ENCODE results near the gene DLGAP4.

Gene DLGAP4

DNA sequence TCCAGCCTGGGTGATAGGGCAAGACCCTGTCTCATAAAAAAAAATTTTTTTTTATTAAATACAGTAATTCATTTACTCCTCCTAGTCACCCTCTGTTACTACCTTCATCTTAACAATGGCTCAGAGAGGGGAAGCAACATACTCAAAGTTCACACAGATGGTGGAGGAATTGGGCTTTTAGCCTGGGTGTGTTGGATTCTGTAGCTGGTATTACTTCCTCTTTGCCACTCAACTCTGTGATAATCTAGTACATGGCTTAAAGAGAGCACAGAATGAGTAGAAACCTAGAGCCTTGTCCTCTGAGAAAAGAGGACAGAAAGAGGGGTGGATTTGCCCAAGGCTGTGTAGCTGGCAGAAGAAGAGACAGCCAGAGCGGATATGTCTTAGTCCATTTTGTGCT is 96.6 kb downstream of the DLGAP4 start:
- DNase-seq (ENCODE audit: low read depth in 2 of 3, low spot score in 2 of 3), result no peak

DNA sequence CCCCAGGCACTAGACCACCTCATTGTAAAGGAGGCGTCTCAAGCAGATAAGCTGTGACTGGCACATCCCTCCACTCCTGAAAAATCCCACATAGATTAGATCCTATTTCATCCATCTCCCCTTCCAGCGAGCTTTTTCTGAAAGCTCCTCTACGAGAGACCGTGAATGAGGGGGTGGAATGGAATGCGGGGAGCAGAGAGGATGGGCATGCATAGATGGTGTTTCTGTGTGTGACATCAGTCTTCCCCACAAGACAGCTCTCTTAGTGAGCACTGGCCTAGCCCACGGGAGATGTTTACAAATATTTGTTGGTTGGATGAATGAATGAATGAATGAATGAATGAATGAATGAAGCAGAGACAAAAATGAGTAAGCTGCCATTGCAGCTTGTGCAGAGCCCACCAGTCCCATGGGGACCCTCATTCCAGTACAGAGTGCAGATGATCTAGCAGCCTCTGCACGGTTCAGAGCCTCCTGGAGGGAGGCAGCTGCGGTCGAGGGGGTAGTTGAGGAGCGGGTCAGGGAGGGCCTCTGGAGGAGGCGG is 98.4 kb downstream of the DLGAP4 start:
- no peak for DNase-seq (ENCODE audit: low read depth in 2 of 3, low spot score in 2 of 3)

- no peak for DNase-seq (ENCODE audit: low read depth in 2 of 3, low spot score in 2 of 3)
Observed at GRCh38 chr20:36405255-36405654, 99.1 kb downstream of the DLGAP4 start.

GRCh38 chr20:36407199-36407733 is 101.1 kb downstream of the DLGAP4 start:
- no peak for DNase-seq (ENCODE audit: low read depth in 2 of 3, low spot score in 2 of 3)

- DNase-seq (ENCODE audit: low read depth in 2 of 3, low spot score in 2 of 3), result no peak
Observed at GRCh38 chr20:36408219-36408618, 102.1 kb downstream of the DLGAP4 start.

- DNase-seq (ENCODE audit: low read depth in 2 of 3, low spot score in 2 of 3), result no peak
Observed at GRCh38 chr20:36411861-36412454, 105.8 kb downstream of the DLGAP4 start.

GRCh38 chr20:36415475-36416002 is 109.4 kb downstream of the DLGAP4 start:
- no peak for DNase-seq (ENCODE audit: low read depth in 2 of 3, low spot score in 2 of 3)

GRCh38 chr20:36418711-36419110 is 112.6 kb downstream of the DLGAP4 start:
- no peak for DNase-seq (ENCODE audit: low read depth in 2 of 3, low spot score in 2 of 3)

GRCh38 chr20:36421641-36422040 is 115.5 kb downstream of the DLGAP4 start:
- DNase-seq (ENCODE audit: low read depth in 2 of 3, low spot score in 2 of 3), result no peak

GRCh38 chr20:36424314-36424713 is 118.2 kb downstream of the DLGAP4 start:
- DNase-seq (ENCODE audit: low read depth in 2 of 3, low spot score in 2 of 3), result no peak

DNA sequence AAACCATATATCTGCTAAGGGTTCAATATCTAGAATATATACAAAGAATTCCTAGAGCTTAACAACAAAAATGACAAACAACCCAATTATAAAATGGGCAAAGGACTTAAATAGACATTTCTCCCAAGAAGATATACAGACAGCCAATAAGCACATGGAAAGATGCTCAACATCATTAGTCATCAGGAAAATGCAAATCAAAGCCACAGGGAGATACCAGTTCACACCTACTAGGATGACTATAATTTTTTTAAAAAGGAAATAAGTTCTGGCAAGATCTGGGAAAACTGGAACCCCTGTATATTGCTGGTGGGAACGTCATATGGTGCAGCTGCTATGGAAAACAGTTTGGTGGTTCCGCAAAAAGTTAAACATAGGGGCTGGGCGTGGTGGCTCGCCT is 119.0 kb downstream of the DLGAP4 start:
- no peak for DNase-seq (ENCODE audit: low read depth in 2 of 3, low spot score in 2 of 3)

DNA sequence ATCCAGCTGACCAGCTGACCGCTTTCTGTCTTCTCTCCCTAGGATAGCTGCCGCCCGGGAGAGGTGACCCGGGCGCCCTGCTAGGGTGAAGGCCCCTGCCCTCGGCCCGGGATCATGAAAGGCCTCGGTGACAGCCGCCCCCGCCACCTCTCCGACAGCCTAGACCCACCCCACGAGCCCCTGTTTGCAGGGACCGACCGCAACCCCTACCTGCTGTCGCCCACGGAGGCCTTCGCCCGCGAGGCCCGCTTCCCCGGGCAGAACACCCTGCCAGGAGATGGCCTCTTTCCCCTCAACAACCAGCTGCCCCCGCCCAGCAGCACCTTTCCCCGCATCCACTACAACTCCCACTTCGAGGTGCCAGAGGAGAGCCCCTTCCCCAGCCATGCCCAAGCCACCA is 125.5 kb downstream of the DLGAP4 start:
- DNase-seq (ENCODE audit: low read depth in 2 of 3, low spot score in 2 of 3), result no peak

GRCh38 chr20:36432096-36432495 is 126.0 kb downstream of the DLGAP4 start:
- DNase-seq (ENCODE audit: low read depth in 2 of 3, low spot score in 2 of 3), result no peak

- no peak for DNase-seq (ENCODE audit: low read depth in 2 of 3, low spot score in 2 of 3)
Observed at GRCh38 chr20:36434383-36434782, 128.2 kb downstream of the DLGAP4 start.

DNA sequence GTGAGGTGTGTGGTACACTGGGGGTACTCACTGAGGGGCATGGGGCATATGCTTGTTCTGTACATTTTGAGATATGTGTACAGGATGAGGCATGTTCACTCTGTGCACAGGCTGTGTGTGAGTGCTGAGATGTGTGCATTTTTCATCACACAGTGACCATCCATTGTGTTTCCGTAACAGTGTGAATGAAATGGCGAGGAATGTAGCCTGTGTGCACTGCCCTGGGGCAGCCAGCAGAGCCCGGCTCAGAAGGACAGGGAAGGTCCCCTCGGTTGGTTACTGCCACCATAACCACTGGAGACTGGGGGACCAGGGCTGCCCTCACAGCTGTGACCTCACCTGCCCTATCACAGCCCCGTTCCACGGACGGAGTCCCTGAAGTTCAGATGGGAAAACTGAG is 129.0 kb downstream of the DLGAP4 start:
- DNase-seq (ENCODE audit: low read depth in 2 of 3, low spot score in 2 of 3), result no peak

GRCh38 chr20:36435592-36436541 is 129.7 kb downstream of the DLGAP4 start:
- peak; percentile 60 to 74 (median 68) for DNase-seq (ENCODE audit: low read depth in 2 of 3, low spot score in 2 of 3)

DNA sequence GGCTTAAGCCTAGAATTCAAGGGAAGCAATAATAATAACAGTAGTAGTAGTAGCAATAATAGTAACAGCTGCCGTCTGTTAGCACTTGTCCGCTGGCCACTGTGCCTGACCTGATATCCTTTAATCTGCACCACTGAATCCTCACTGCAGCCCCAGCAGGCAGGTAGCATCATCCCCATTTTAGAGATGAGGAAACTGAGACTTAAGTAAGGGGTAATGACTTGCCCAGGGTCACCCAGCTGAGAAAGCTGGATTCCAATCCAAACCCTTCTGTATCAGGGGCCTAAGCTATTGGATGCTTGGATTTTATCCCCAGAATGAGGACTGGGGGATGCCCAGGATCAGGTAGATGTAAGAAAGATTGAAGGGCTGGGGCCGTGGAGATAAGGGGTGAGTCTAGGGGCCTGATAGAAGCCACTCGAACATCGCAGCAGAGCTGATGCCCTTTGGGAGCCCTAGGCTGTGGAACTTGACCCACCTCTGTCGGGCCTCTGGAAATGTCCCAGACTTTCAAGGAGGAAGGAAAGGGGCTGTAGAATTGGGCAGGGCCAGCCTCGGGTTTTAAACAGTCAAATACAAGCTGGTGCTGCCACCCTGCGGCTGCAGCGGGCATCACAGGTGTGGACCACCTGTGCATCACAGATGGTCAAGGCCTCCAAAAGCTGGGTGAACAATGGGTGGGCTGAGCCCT is 133.0 kb downstream of the DLGAP4 start:
- peak; percentile 42 to 51 (median 45) for DNase-seq (ENCODE audit: low read depth in 2 of 3, low spot score in 2 of 3)

- no peak for DNase-seq (ENCODE audit: low read depth in 2 of 3, low spot score in 2 of 3)
Observed at GRCh38 chr20:36439731-36440072, 133.6 kb downstream of the DLGAP4 start.

DNA sequence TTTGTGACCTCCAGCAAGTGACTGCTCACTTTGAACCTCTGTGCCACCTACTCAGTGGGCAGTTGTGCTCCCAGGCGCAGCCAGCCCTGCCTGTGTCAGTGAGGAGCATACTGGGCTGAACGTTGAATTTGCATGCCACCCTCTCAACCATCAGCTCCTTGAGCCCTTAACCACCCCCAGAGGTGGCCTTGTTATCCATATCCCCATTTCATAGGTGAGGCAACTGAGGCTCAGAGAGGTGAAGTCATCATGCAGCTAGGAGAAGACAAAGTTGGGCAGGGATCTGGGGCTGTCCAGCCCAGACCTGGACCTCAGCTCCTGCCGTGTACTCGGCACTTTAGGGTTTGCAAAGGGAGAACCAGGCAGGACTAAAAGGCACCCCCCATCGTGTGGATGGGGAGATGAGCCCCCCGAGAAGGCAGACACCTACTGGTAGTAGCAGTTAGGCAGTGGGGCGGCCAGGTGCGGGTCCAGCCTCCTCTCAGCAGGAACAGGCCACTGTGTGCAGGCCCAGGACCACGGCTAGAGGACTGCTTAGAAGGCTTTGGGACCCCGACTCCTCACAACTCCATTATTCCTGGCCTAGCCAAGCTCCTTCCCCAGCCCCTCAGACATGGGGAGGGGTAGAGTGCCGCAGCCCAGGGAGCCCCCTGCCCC is 134.4 kb downstream of the DLGAP4 start:
- DNase-seq (ENCODE audit: low read depth in 2 of 3, low spot score in 2 of 3), result no peak

DNA sequence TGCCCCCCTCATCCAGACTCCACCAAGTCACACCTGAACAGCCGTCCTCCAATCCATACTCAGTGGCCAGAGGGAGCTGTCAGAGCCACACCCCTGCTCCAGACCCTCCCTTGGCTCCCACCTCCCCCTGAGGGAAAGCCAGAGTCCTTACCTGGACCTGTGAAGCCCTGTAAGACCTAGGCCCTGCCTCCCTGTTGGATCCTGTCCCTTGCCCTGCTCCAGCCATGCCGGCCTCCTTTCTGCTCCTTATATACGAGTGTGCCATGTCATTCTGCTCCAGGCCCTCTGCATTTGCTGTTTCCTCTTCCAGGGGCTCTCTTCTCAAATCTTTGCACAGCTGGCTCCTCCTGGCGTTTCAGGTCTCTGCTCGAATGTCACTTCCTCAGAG is 134.9 kb downstream of the DLGAP4 start:
- DNase-seq (ENCODE audit: low read depth in 2 of 3, low spot score in 2 of 3), result no peak

GRCh38 chr20:36441416-36441815 is 135.3 kb downstream of the DLGAP4 start:
- no peak for DNase-seq (ENCODE audit: low read depth in 2 of 3, low spot score in 2 of 3)

All from activated CD8-positive, alpha-beta memory T cell treated with anti-CD3 and anti-CD28 coated beads for 48 hours (primary cell).